Measurements from ENCODE around the gene GLRX5.

Gene GLRX5

GRCh38 chr14:95515596-95516552 is 19.0 kb upstream of the GLRX5 start:
- in situ Hi-C loops (cut with HindIII; ENCODE audit: low sequenced_read_pairs) = no loop called here

- in situ Hi-C loops (cut with HindIII; ENCODE audit: low sequenced_read_pairs) = no loop called here
Measured at GRCh38 chr14:95516554-95517181, 18.2 kb upstream of the GLRX5 start, which contains the start of gene SYNE3. TSS of gene SYNE3 (minus strand) at chr14:95516650. CDS start at chr14:95475821, 40,829 bp downstream.

DNA sequence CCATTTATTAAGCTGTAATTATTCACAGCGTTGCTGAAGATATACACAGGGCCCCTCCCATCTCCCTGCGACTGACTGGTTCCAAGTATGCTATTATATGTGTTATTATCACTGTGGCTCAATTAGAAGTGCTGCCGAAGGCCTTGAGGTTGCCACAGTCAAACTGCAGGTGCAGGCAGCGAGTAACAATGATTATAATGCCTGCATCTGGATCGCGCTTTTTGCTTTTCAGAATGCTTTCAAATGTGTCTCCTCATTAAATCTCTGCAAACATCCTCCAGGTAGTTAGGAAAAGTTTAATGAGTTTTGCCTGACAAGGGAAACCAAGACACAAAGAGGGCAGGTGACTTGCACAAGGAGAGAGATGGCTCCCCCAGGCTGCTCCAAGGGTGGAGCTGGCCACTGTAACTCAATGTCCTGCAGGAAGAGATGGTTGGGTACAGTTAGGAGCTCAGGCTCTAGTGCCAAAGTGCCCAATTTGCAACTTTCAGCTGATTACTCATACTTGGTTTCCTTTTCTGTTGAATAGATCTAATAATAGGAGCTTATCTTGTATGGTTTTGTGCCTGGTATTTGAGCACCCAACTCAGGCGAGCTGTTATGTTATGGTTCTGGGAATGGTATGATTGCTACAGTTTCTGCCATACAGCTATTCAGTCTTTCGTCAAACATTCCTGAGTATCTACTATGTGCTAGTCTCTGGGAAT is 16.7 kb upstream of the GLRX5 start:
- in situ Hi-C loops (cut with HindIII; ENCODE audit: low sequenced_read_pairs) = no loop called here

DNA sequence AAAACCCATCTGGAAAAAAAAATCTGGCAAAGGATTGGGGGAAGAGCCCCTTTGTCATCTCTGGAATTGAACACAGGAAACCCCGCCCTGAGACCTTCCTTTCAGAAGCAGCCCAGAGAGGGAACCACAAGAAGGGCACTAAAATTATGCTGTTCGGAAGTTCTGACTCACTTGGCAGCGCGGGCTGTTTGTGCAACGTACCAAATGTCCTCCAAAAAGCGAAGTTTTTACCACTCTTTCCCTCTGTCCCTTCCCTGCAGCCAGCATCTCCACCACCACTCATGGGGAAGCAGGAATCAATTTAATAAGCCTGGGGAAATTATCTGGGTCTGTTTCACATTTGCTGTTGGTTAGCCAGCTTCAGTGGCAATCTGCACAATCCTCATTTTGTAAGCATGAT is 15.2 kb upstream of the GLRX5 start:
- in situ Hi-C loops (cut with HindIII; ENCODE audit: low sequenced_read_pairs) = loop anchor here (5.0 kb wide), 1 partner anchor 57 kb away; no protein-coding TSS in a partner anchor

DNA sequence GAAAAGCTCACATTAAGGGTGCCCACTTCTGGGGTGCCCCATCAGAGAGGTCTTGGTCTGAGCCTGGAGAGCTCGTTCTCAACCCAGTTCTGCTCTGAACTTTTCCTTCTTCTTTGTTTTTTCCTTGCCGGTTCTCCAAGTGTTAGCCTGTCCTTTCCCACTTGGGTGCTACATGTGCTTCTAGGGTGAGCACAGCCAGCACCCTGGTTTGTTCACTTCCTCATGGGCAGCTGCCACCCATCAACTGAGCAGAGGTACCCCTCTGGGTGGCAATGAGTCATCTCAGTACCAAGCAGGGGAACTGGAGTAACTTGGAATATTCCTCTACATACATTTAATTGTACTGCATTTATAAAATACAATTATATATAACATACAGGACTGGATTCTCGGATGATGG is 14.5 kb upstream of the GLRX5 start:
- in situ Hi-C loops (cut with HindIII; ENCODE audit: low sequenced_read_pairs) = loop anchor here (5.0 kb wide), 1 partner anchor 58 kb away; no protein-coding TSS in a partner anchor

- in situ Hi-C loops (cut with HindIII; ENCODE audit: low sequenced_read_pairs) = loop anchor here (5.0 kb wide), 1 partner anchor 59 kb away; no protein-coding TSS in a partner anchor
Measured at GRCh38 chr14:95521001-95521400, 13.8 kb upstream of the GLRX5 start.

DNA sequence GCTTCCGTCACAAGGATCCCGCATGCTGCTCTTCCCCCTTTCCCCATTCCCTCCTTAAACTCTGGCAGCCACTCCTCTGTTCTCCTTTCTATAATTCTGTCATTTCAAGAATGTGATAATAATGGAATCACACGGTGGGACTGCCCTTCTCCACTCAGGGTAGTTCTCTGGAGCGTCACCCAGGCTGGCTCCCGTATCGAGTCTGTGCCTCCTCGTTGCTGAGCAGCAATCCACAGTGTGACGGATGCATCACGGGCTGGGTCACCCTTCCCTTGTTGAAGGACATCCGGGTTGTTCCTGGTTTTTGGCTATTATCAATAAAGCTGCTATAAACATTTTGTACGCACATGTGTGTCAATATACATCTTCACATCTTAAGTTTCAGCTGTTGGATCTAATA is 12.7 kb upstream of the GLRX5 start:
- in situ Hi-C loops (cut with HindIII; ENCODE audit: low sequenced_read_pairs) = loop anchor here (5.0 kb wide), 1 partner anchor 60 kb away; no protein-coding TSS in a partner anchor

DNA sequence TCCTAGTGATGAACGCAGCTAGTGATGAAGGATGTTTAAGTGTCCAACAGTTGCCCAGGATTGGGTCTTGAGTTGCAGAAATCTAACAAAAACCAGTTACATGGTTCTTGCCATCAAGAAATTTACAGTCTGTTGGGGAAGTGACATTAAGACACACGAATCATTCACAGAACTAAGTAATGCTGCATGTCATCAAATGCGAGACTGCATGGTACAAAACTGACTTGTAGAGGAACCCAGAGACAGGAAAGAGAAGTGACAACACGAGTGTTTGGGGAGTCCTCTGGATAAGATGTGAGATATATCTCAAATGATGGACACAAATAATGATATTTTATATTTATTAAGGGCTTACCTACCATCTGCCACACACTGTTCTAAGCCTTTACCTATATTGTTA is 12.3 kb upstream of the GLRX5 start:
- in situ Hi-C loops (cut with HindIII; ENCODE audit: low sequenced_read_pairs) = loop anchor here (5.0 kb wide), 1 partner anchor 60 kb away; no protein-coding TSS in a partner anchor

GRCh38 chr14:95523051-95523814 is 11.6 kb upstream of the GLRX5 start:
- in situ Hi-C loops (cut with HindIII; ENCODE audit: low sequenced_read_pairs) = loop anchor here (5.0 kb wide), 1 partner anchor 61 kb away; no protein-coding TSS in a partner anchor

DNA sequence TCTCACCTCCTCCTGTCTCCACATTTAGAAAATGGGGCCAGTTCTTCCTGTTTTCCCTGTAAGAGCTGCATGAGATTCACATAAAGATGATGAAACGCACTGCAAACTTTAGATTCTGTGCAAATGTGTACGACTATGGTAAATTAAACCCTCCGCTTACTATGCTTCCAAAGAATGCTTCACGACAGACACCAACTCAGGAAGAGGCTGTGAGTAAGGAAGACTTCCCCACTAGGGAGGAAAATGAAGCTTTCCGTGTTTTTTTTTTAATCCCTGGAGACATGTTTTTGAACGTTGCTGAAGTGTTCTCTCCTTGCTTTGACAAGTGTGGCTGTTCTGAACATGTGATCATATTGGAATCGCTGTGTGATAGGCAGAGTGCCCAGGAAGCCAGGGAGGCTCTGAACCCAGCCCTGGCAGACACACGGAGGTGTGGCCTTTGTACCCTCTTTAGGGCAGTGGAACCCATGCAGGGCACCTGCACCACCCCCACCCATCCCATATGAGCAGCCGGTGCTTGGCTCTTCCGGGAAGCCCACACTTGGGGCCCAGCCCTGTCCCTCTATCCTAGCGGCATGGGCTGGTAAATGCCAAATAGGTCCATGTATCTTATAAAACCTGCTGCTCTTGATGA is 10.9 kb upstream of the GLRX5 start:
- in situ Hi-C loops (cut with HindIII; ENCODE audit: low sequenced_read_pairs) = loop anchor here (5.0 kb wide), 1 partner anchor 62 kb away; no protein-coding TSS in a partner anchor

- in situ Hi-C loops (cut with HindIII; ENCODE audit: low sequenced_read_pairs) = loop anchor here (5.0 kb wide), 1 partner anchor 63 kb away; no protein-coding TSS in a partner anchor
Measured at GRCh38 chr14:95524706-95525512, 9.9 kb upstream of the GLRX5 start.

DNA sequence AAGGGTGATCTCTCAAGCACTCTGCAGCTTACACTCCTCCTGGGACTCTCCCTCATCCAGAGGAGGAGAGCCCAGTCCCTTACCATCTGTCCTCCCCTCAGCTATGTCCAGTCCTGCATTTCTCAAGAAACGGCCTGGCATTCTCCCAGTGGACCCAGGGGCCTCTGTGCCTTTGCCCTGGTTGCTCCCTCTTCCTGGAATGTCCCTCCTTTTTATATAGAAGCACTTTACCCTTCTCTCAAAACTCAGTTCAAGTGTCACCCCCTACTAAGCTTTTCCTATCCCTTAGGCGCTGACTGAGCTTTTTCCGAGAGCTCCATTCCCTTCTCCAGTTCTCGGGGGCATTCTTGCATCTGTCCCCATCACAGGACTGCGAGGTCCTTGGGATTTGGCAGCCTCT is 8.9 kb upstream of the GLRX5 start:
- in situ Hi-C loops (cut with HindIII; ENCODE audit: low sequenced_read_pairs) = no loop called here

DNA sequence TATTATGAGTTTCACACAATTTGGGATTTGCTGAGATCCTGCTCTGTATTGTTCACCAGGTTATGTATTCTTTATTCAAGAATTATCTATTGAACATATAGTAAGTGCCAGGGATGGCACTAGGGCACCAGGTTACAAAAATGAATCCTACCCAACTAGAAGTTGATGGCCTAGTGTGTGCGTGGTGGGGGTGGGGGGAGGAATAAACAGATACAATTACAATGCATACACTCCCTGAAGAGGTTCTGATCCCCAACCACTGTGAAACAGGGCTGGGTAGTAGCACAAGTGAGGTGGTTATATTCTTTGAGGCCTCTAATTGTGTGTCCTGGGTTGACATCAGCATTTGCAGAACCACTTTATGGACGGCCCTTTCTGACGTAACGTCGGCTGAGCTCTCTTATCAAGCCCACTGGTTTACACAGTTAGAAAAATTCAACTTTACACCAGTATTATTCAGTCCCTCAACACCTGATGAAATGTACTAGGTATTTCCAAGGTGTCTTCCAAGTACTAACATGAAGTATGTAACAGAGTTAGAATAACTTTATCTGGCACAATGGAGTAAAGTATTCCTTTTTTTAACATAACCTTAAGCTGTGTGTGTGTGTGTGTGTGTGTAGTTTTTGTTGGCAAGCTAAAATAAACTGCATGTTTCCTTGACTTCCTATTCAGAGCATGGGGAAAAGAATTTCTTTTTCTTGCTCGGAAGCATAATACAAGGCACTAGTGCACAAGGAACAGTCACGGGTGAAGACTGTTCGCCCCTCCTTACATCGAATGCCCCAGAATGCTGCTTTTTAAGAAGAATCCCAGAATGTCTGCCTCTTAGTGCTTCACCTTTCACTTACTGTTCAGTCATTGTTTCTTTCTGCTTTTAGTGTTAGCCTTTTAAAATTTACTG is 8.1 kb upstream of the GLRX5 start:
- in situ Hi-C loops (cut with HindIII; ENCODE audit: low sequenced_read_pairs) = no loop called here

DNA sequence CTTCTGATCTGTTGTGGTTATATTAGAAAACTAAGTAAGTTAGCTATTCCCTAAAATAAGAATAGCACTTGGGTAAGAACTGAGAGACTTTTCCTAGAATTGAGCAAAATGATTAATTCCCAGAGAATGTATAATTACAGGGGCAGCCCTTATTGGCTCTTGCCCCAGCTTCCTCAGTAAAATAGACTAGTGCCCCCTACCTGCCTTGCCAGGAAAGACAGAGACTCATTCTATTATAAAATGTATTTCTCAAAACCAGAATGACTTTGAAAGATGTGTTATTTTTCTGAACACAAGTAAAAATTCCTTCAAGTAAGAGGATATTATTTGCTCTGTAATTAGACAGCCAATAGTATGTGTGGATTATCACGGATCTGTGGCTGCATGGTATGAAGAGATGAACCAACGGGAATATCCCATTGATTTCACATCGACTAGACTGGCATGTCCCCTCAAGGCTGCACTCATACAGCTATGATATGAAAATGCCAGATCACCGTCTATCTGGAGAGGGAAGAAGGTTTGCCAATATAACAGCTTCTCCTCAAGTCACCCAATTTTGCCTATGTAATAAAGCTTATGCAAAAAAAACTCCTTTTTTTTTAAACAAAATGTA is 7.4 kb upstream of the GLRX5 start:
- in situ Hi-C loops (cut with HindIII; ENCODE audit: low sequenced_read_pairs) = no loop called here

GRCh38 chr14:95529216-95529615 is 5.6 kb upstream of the GLRX5 start:
- in situ Hi-C loops (cut with HindIII; ENCODE audit: low sequenced_read_pairs) = no loop called here

DNA sequence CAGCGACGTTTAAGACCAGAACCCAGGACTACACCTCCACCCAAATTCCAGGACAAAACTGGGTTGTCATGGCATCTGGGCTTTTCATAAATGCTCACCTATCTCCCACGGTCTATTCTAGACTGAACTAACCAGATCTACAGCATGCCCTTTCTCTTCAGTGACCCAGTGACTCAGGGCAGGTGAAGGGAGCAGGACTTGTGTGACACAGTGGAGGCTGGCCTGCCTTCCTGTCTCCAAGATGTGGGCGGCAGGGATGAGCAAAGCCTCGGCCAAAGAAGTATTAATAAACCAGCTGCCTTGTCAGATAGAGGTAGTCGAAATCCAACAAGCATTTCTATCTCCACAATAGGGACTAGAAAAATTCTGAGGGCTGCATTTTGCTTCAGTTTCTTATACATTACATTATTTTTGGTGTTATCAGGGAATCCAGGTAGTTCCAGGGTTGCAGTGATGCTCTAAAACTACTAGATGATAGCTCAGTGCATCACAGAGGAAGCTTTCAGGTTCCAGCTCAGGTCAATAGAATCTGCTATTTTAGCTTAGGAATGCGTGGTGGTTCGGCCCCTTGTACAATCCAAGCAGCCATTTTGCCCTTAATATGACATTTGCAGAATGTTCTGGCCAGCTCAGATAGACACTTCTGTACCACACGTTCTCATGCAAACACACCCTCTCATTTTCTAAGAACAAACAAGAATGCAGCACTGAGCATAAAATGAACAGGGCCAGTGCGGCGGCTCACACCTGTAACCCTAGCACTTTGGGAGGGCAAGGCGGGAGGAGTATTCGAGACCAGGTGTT is 4.2 kb upstream of the GLRX5 start:
- in situ Hi-C loops (cut with HindIII; ENCODE audit: low sequenced_read_pairs) = no loop called here

DNA sequence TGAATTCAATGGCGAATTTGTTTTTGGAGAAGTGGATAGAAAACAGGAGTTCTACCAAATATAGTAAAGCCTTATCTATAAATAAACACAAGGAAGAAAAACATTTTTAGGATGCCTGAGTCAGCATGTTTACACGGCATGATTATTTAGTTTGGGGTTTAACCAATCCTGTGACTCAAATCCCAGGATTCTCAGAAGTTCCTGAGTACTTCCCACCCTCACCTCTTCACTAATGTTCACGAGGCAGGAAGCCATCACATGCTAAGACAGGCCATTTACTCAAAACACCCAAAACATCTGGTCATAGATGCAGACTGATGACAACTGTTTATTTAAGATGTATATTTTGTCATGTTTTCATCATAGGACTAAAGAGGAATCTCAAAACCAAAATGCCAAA is 3.4 kb upstream of the GLRX5 start:
- in situ Hi-C loops (cut with HindIII; ENCODE audit: low sequenced_read_pairs) = no loop called here

Measured in DLD1 (cell line).